GM19324 (cell line): ENCODE measurements around the gene LPIN1.
"Not testable (repeated sequence)": the region's sequence is repeated elsewhere in the genome, so short reads cannot be mapped to it uniquely, and the experiment has no call there.

Source experiments
- ATAC-seq: cut with Tn5 transposase; IDR thresholded peaks from one replicate; pipeline ENCODE4 v1.9.1; 2021; ENCODE audit warnings: mild to moderate bottlenecking, moderate library complexity; ENCODE audit not compliant: unreplicated experiment, low FRiP score

Gene LPIN1

DNA sequence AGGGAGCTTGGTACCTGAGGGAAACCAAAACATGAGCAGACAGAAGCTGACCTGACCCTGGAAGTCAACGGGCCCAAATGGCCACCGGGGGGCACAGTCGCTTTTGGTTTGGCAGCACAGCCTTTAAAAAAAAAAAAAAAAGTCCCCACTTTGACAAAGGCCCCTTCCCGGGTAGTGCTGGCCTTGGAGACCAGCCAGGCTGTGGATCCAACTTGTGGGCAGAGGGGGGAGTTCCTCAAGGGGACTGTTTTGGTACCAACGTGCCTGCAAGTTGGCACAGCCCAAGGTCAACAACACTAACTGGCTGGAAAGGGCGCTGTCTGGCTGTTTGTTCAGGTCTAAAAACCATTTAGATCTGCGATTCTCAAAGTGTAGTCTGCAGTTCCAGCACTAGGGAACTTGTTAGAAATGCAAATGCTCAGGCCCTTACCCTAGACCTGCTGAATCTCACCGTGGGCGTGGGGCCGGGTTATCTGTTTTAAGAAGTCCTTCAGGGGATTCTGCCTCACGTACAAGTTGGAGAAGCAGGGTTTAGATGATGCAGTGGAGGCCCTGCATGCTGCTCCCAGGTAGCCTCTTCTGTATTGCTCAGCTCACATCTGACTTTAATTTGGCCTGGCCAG, 83.0 kb downstream of the LPIN1 start:
- ATAC-seq: peak; percentile 7

DNA sequence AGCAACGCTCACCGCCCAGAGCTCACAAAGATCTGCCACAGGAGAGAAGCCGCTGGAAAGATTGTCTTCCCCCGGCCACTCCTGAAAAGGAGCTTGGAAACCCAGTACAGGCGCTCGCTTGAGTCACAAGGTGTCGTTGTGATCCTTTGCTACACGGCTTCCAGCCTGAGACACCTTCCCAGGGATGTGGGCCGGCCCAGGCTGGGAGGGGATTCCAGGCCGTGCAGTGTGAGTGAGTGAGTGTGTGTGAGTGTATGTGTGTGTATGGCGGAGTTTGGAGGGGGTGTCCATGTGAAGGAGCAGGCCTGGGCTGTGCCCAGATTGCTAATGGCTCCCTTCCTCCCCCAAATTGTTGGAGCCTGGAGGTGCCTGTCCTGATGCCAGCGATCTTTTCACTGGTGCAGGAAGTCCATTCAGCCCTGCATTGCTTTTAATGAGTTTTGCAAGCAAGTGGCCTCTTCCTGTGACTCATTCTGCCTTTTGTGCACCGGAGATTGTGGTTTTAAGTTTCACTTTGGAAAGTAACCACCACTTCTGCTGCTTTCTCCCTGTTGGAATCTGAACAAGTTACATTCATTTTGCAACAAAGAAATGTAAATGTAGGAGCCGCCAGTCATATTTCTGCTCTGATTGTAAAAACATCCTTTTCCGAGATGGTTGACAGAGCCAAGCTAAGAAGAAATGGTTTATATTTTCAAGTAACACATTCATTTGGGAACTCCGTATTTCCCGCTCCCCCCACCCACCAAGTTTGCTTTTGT, 83.7 kb downstream of the LPIN1 start:
- ATAC-seq: peak; percentile 69

DNA sequence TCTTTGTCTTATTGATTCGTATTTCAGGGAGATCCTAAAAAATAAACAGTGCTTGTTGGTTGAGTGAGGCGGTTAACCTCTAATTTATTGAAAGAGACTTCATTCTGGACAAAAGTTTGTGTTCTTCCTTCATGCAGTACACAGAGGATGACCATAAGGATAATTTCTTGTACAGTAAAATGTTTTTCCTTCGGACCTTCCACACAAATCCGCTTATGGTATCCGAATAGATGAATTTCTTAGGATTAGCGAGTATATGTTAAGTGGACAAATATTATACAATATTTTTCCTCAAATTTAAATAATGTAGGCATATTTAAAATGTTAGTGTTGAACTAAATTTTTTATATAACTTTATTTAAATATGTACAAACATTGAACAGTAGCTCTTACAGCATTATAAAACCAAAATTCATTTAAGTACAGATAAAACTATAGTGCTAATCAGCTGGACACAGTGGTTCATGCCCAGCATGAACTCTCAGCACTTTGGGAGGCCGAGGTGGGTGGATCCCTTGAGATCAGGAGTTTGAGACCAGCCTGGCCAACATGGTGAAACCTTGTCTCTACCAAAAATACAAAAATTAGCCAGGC, 84.4 kb downstream of the LPIN1 start:
- ATAC-seq: no peak

DNA sequence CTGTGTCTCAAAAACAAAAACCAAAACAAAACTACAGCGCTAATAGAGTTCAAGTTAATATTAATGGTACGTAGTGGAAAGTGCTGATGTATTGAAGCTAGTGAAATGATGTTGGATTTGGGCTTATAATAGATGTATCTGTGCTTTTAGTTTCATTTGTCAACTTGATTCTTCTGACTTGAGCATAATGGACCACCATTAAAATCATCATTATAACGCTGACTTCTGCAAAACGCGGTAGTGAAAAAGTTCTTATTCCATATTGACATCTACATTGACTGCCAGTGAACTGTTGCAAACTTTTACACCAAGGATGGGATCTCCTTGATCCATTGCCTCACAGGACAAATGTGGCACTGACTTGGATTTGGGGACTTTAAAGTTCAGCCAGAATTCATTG, 85.0 kb downstream of the LPIN1 start:
- no peak for ATAC-seq

DNA sequence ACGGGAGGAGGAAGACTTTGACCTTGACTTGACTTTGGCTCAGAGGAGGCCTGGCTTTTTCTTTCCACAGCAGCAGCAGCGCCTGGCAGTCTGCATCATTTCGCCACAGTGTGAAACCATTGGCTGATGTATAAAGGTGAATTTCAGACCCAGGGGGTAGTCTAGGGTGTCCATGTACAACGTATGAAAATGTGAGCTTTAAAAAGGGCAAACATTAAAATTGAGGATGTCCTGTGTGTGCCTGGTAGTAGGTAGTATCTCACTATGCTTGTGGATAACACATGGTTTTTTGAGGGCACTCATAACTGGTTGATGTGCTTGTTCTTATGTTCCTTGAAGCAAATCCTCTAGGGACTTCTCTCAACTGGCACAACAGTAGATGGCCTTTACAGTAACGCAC, 86.1 kb downstream of the LPIN1 start:
- no peak for ATAC-seq

DNA sequence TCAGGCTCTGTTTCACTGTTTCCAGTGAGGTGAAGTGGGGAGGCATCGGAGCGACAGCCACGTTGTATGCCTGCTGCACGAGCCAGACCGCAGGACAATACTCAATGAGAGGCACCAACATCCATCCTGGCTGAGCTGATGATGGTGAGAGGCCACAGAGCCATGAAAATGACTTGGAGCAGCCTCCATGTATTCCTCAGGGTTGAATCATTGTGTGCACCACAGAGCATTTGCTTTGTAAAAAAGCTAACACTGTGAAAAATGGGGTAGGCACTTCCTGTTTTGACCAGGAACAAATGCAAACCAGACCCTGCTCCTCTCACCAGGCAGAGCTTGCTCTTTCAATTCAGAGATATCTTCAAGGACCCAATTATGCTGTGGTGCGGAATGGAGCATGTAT, 87.2 kb downstream of the LPIN1 start:
- ATAC-seq: no peak

DNA sequence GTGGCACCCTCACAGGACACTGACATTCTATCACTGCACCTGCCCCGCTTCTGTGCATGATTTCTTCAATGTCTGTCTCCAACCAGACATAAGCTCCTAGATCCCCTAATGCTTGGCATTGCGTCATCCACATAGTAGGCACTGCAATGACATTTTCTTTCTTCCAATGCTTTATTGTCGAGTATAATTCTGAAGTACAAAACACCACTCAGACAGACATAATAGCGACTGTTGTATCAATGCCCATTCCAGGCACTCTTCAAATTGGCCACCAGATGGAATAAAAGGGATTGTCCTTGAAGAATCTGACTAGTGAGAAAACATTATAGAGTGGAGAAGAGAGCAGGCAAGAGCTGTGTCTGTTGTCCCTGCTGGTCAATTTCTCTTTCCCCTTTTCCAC, 89.0 kb downstream of the LPIN1 start:
- ATAC-seq: no peak

DNA sequence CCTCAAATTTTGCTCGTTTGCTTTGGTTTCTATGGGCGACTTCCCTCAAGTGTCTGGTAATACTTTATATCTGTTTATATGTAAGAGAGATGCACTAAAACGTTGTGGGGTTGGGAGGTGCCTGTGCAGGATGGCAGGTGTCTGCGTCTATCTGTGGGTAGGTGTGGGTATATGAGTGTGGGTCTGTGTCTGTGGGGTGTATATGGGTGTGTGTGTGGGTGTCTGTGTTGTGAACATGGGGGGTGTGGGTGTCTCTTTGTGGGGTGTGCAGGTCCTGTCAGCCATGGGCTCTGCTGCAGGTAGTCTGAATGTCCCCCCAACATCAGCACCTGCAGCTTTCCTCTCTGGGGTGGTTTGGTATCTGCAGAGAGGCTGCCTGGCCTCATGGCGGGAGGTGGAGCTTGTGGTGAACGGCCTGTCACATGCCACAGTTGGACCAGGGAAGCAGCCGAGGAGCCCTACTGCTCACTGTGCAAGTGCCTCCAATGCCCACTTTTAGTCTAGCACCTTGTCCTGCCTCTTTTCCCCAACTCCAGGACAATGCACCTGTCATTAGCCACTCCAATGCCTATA, 90.3 kb downstream of the LPIN1 start:
- no peak for ATAC-seq

DNA sequence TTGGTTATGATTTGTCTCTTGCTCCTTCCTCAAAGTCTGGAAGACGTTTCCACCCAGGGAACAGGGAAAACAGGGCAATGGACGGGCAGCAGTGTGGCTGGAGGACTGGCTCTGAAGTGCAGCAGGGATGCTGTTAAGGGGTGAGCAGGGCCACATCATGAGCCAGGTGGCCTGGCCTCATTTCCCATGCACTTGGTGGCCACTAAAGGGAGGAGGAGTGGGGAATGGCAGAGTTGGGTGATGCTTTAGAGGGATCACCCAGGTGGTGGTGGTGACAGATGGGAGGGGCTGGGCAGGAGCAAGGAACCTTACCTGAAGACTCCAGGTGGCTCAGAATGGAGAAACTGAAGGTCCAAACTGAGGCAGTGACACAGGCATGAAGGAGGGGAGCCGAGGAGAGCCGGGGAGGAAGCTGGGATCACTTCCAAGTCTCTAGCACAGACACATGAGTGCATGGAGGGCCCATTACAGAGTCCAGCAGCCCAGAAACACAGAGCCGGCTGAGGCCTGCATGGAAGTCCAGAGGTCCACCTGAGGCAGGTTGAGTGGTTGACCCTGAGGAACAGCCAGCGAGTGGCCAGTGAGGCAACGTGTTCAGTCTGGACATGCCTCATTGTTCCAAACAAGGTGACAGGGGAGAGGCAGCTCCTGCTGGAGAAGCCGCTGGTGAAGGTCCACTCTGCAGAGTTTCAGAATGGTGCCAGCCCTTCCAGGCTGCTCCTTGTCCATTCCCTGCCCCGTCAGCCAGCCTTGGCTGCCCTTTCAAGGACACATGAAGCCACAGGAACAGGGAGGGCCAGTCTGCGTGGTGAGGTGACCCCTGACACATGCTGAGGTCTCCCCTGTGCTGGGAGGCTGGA, 91.7 kb downstream of the LPIN1 start:
- ATAC-seq: no peak

DNA sequence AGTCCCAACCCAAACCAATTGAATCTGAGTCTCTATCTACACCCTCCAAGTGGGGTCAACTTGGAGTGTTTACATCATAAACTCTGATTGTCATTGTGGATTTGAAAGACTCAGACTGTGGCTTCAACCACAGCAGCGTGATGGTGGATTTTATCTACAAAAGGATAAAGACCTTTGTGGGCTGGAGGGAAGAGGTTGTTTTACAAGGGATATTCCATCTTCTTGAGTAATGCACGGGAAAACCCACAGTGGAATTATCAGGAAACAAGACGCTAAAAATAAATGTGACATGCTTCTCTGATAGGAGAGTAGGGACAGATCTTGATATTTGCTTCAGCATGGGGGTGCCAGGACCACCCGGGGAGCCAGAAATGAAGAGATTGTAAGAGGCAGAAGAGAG, 93.5 kb downstream of the LPIN1 start:
- ATAC-seq: no peak

DNA sequence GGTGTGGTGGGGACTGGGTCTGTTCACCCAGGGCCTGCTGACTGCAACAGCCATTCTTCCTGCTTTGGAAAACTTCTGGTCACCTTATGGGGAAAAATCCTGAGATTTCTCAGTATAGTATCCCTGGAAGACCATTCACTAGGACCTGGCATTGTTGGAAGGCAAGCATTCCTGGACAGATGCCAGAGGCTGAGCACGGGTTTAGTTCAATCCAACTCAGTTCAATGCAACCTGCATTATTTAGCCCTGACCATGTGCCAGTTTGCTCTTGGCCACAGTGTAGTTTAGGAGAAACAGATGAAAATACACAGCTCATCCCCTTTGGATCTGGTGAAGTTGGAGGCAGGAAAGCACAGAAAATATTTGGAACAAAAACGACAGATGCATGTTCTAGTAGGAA, 95.9 kb downstream of the LPIN1 start:
- no peak for ATAC-seq

DNA sequence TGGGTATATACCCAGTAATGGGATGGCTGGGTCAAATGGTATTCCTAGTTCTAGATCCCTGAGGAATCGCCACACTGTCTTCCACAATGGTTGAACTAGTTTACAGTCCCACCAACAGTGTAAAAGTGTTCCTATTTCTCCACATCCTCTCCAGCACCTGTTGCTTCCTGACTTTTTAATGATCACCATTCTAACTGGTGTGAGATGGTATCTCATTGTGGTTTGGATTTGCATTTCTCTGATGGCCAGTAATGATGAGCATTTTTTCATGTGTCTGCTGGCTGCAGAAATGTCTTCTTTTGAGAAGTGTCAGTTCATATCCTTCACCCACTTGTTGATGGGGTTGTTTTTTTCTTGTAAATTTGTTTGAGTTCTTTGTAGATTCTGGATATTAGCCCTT, 98.4 kb downstream of the LPIN1 start:
- ATAC-seq: not testable (repeated sequence)

DNA sequence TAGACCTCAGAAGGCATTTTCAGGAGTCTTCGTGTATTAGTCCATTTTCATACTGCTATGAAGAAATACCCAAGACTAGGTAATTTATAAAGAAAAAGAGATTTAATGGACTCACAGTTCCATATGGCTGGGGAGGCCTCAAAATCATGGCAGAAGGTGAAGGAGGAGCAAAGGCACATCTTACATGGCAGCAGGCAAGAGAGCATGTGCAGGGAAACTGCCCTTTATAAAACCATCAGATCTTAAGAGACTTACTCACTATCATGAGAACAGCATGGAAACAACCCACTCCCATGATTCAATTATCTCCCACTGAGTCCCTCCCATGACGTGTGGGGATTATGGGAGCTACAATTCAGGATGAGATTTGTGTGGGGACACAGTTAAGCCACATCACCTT, 101.5 kb downstream of the LPIN1 start:
- ATAC-seq: not testable (repeated sequence)

DNA sequence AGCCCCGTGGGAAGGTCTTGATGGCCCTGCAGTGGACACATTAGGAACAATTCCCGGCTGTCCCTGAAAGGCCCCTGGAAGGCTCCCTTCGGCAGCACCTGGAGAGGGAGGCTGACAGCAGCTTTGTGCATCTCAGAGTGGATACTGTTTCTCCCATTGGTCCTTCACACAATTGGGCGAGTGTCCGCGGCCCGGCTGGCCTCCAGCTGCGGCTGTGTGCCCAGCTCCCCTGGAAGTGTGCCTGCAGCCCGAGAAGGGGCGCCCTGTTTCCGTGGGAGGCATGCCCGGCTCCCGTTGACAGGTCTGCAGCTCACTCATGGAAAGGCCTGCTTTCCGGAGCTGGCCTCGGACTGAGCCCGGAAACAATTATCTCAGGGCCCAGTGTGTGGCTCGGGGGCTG, 103.7 kb downstream of the LPIN1 start:
- no peak for ATAC-seq

DNA sequence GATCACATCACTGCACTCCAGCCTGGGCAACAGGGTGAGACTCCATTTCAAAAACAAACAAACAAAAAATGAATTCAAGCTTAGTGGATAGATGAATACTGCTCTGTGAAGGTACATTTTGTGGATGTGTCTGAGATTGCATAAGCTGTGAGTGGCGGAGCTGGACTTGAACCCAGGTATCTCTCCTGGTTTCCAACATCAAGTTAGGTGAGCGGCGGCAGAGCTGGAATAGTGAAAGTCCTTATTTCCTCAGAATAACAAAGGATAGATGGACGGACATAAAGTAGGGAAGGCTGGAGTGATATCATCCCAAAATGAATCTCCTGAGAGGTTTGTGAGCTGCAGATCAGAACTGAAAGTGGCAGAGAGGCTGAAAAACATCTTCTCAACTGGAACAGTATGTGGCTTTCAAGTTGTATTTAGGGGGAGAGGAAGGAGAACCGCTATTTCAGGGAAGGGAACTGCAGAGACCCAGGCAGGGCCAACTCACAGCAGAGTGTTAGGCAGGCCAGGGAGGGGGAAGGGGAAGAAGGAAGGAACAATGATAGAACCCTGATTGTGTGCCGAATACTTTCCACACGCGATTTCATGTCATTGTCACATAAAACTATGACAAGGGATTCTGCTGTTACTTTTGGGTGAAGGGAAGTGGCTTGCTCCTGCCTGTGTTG, 106.2 kb downstream of the LPIN1 start:
- ATAC-seq: no peak

DNA sequence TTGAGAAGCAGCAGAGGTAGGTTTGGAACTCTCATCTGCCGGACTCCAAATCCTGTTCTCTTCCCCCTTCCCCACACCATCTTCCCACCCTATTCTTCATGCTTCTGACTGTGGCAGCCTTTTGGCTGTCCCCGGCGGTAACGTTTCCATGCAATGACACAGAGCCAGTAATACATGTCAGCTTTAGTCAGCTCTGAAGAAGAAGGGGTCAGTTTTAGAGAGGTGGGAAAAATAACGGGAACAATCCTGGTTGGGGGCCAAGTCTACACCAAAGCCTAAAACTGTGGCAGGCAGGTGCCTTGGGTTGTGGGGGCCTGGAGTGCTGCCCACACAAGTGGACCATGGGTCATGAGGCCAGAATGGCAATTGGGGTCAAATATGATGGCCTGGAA, 106.8 kb downstream of the LPIN1 start:
- no peak for ATAC-seq

DNA sequence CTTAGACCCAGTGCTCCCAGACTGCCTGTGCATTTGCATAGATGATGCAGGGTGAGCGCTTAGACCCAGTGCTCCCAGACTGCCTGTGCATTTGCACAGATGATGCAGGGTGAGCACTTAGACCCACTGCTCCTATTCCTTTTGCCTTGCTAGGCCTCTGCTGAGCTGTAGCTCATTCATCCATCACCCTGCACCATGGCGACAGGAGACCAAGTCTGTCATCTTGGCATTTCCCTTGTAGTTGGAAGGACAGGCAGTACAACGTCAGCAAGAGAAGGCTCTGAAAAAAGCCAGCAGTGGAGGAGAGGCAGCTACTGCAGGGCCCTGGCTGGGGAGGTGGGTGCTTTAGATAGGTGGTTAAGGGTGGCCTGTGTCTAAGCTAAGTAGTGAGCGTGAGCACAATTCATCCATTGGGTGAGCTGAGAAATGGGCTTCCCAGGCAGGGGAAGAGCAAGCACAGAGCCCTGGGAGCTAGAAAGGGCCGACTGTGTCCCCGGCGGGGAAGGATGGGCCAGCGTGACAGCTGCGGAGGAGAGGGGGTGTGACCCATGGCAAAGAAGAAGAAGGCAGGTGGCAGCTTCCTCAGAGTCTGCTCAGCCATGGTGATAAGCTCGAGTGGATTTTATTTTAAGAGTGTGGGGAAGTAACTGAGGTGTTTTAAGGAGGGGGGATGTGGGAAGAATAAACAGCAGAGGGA, 108.8 kb downstream of the LPIN1 start:
- no peak for ATAC-seq

DNA sequence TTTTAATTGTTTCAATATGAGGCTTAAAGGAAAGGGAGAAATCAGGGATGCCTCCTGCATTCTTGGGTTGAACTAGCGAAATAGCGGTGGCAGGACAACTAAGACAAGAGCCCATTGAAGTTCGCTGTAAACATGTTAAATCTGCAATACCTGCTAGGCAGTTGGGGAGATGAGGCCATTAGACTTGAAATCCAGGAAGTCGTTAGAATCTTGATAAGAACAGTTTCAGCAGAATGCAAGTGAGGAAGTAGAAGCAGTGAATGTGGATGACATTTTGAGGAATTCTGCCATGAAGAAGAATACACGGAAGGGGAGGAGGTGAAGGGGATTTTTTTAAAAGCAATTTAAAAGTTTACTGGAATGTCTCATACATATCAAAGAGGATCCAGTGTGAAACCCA, 109.7 kb downstream of the LPIN1 start:
- no peak for ATAC-seq

DNA sequence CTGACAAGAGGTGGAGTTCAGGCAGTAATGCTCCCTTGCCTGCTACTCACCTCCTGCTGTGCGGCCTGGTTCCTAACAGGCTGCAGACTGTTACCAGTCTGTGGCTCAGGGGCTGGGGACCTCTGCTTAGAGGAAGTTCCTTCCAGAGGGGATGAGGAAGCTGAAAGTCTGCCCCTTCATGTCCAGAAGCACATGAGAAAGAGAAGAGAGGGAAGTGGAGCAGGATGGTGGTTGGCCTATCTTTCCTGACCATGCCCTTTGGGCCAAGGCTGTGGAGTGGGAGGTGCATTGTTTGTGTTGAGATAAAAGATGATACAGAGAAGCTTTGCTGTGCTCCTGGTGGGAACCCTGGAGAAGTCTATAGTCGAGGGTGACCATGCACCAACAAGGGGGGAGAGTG, 112.5 kb downstream of the LPIN1 start:
- no peak for ATAC-seq

DNA sequence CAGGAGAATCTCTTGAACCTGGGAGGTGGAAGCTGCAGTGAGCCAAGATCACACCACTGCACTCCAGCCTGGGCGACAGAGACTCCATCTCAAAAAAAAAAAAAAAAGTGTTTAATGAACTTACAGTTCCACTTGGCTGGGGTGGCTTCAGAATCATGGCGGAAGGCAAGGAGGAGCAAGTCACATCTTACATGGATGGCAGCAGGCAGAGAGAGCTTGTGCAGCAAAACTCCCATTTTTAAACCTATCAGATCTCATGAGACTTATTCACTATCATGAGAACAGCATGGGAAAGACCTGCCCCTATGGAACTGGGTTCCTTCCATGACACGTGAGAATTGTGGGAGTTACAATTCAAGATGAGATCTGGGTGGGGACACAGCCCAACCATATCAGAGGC, 113.5 kb downstream of the LPIN1 start:
- not testable (repeated sequence) for ATAC-seq
